GM10266 (cell line): ENCODE results near the gene CRACDL.

Experiments used
- DNase-seq: peaks from one replicate; pipeline ENCODE4 v3.0.0; 2012; ENCODE audit errors: extremely low spot score
- TF ChIP-seq, protein P1 (sequence below): IDR thresholded peaks from 2 replicates; pipeline ENCODE4 v1.5.1; 2012; ENCODE audit warnings: mild to moderate bottlenecking, low read depth; ENCODE audit not compliant: control insufficient read depth, insufficient read depth; ENCODE audit errors: missing control alignments

Gene CRACDL, protein sequence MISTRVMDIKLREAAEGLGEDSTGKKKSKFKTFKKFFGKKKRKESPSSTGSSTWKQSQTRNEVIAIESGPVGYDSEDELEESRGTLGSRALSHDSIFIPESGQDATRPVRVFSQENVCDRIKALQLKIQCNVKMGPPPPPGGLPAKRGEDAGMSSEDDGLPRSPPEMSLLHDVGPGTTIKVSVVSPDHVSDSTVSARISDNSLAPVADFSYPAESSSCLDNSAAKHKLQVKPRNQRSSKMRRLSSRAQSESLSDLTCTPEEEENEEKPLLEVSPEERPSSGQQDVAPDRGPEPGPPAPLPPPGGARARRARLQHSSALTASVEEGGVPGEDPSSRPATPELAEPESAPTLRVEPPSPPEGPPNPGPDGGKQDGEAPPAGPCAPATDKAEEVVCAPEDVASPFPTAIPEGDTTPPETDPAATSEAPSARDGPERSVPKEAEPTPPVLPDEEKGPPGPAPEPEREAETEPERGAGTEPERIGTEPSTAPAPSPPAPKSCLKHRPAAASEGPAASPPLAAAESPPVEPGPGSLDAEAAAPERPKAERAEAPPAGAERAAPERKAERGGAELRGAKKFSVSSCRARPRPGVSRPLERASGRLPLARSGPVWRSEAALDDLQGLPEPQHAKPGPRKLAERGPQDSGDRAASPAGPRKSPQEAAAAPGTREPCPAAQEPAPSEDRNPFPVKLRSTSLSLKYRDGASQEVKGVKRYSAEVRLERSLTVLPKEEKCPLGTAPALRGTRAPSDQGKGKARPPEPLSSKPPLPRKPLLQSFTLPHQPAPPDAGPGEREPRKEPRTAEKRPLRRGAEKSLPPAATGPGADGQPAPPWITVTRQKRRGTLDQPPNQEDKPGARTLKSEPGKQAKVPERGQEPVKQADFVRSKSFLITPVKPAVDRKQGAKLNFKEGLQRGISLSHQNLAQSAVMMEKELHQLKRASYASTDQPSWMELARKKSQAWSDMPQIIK

DNA sequence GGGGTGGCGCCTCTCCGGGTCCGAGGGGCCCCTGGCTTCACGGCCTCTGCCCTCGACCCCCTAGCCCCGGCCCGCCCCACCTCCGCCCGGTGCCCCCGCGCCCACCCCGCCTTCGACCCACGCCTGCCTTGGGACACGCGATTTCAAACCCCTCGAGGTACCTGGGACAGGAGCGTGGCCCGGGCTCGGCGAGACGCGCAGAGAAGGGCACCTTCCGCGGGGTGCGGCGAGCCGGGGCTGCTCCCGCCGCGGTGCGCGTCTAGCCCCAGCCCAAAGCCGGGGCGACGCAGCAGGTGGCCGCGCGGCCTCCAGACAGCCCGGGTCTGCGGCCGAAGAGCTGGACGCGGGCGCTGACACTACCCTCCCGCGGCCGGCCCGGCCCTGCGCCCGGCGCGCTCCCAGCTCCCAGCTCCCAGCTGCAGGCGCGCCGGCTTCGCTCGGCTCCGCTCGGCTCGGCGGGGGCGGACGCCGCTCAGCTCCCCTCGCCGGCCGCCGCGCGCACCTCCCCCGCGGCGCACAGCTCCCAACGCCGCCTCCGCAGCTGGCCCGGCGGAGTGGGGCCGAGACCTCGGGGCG, at the start of gene CRACDL:
Gene CRACDL, minus strand, starts transcription at position 449 of the 576 bp plus-strand sequence. CDS start 89,425 bp downstream, outside the sequence.
- peak; percentile 39 for DNase-seq
- TF ChIP-seq, protein P1, sequence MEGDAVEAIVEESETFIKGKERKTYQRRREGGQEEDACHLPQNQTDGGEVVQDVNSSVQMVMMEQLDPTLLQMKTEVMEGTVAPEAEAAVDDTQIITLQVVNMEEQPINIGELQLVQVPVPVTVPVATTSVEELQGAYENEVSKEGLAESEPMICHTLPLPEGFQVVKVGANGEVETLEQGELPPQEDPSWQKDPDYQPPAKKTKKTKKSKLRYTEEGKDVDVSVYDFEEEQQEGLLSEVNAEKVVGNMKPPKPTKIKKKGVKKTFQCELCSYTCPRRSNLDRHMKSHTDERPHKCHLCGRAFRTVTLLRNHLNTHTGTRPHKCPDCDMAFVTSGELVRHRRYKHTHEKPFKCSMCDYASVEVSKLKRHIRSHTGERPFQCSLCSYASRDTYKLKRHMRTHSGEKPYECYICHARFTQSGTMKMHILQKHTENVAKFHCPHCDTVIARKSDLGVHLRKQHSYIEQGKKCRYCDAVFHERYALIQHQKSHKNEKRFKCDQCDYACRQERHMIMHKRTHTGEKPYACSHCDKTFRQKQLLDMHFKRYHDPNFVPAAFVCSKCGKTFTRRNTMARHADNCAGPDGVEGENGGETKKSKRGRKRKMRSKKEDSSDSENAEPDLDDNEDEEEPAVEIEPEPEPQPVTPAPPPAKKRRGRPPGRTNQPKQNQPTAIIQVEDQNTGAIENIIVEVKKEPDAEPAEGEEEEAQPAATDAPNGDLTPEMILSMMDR = no peak

DNA sequence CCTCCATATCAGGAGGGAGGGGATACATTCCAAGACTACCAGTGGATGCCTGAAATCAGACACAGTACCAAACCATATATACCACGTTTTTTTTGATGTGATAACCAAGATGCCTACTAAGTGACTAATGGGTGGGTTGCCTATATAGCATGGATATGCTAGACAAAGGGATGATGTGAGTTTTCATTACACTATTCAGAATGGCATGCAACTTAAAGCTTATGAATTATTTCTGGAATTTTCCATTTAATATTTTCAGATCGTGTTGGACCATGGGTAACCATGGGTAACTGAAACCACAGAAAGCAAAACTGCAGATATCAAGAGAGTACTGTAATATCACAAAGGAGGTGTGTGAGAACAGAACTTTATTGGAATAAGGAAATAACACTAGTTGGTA, 39.6 kb upstream of the CRACDL start:
- DNase-seq = no peak
- TF ChIP-seq, protein P1 = no peak

DNA sequence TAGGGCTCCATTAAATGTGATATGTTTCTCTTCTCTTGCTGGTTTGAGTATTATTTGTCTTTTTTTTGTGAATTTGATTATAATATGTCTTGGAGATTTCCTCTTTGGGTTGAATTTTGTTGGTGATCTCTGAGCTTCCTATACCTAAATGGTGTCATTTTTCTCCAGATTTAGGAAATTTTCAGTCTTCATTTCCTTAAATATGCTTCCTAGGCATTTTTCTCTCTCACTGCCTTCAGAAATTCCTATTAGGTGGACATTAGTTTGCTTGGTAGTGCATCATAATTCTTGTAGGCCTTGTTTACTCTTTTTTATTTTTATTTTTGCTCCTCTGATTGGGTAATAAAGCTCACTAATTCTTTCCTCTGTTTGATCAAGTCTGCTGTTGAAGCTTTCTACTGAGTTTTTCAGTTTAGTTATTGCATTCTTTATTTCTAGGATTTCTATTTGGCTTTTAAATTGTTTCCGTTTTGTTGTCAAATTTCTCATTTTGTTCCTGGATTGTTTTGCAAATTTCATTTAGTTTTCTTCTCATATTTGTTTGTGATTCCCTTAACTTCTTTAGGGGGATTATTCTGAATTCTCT, 36.6 kb upstream of the CRACDL start:
- no peak for DNase-seq
- TF ChIP-seq, protein P1 = no peak

DNA sequence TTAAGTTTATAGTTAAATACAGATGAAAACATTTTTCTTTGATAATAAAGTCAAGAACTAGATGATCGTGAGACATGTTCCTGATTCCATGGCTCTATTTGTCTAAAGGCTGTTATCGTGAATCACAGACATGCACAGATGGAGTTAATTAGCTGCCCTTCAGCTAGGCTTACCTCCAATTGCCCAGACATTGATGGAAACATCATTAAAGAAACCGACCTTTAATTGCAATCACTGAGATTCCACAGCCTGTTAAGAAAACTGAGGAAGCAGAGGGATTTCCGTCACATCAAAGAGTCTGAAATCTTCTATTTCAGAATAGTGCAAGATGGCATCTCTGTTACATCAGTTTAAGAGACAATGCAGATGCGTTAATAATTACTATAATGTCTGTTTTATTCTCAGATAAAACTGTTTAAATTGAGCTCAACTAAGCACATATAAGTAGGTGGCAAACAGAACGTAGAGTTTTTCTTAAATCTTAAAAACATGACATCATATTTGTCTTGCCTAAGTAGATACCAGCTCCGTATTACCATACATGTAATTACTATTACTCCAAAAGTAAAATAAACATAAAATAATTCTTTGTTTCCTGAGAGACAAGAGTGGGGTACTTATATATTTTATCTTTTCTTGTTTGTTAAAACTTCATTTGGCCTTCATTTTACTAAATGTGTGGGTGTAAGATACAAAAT, 23.9 kb upstream of the CRACDL start:
- DNase-seq = no peak
- TF ChIP-seq, protein P1 = no peak

DNA sequence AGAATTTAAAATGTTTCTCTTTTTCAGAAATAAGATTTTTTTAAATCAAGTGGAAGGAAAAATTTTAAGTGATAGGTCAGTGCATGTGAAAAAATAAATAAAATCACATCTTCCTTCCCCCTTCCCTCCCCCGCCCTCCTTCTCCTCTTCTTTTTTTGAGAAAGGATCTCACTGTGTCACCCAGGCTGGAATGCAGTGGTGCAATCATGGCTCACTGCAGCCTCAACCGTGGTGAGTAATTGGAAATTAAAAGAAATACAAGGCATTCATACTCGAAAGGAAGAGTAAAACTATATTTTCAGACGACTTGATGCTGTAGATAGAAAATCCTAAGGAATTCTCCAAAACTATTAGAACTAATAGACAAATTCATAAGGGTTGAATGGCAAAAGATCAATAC, 16.9 kb upstream of the CRACDL start:
- TF ChIP-seq, protein P1 = no peak

DNA sequence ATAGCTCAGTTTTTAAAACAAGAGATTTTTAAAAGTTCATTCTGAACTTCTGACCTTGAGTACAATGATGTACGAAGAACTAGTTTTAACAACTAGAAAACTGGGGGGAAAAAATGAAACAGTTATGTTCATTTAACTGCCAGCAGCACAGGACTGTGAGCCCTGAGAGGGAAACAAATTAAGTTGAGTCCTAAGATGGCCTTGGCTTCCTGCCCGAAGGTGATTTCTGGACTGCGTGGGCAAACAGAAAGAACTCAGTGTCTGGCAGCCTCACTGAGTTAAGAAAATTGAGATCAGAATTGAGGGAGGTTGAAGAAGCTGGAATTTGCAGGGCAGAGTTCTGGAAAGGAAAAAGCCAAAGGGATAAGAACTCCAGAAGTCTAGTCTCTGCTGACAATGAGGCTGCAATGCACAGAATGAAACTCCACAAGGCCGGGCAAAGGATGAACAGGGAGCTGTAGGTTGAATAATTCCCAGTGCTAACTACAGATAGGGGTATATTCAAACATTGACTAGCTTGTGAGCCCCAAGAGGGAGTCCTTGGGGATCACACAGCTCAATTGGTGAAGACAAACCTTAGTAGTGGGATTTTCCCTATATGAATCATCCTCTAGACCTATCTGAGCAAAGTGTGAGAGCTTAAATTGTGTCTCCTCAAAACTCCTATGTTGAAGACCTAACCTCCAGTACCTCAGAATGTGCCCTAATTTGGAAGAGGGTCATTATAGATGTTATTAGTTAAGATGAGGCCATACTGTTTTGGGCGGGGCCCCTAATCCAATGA, 13.1 kb upstream of the CRACDL start:
- TF ChIP-seq, protein P1 = no peak

More for the DNA sequence above, 16.9 kb upstream of the CRACDL start:
- no peak for DNase-seq

More for the DNA sequence above, 13.1 kb upstream of the CRACDL start:
- DNase-seq = no peak
